ENCODE results near the gene ECHDC3. TPM values are rescaled to one million over a fixed set of nuclear protein-coding genes. Genes with fewer than 3 reads are reported as not detected.

Gene ECHDC3
- total and polyA plus RNA-seq, 10 of the 15 experiments (the other 5 are each of a cell fraction or from before 2014, with no cell fraction given): 0.16 to 10.0 (median 6.0) TPM

- no peak for TF ChIP-seq E2F8 (IDR thresholded peaks at IDR 0.05; ENCODE audit: low read depth, partially characterized antibody)
- TF ChIP-seq, protein P1, sequence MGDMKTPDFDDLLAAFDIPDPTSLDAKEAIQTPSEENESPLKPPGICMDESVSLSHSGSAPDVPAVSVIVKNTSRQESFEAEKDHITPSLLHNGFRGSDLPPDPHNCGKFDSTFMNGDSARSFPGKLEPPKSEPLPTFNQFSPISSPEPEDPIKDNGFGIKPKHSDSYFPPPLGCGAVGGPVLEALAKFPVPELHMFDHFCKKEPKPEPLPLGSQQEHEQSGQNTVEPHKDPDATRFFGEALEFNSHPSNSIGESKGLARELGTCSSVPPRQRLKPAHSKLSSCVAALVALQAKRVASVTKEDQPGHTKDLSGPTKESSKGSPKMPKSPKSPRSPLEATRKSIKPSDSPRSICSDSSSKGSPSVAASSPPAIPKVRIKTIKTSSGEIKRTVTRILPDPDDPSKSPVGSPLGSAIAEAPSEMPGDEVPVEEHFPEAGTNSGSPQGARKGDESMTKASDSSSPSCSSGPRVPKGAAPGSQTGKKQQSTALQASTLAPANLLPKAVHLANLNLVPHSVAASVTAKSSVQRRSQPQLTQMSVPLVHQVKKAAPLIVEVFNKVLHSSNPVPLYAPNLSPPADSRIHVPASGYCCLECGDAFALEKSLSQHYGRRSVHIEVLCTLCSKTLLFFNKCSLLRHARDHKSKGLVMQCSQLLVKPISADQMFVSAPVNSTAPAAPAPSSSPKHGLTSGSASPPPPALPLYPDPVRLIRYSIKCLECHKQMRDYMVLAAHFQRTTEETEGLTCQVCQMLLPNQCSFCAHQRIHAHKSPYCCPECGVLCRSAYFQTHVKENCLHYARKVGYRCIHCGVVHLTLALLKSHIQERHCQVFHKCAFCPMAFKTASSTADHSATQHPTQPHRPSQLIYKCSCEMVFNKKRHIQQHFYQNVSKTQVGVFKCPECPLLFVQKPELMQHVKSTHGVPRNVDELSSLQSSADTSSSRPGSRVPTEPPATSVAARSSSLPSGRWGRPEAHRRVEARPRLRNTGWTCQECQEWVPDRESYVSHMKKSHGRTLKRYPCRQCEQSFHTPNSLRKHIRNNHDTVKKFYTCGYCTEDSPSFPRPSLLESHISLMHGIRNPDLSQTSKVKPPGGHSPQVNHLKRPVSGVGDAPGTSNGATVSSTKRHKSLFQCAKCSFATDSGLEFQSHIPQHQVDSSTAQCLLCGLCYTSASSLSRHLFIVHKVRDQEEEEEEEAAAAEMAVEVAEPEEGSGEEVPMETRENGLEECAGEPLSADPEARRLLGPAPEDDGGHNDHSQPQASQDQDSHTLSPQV (IDR thresholded peaks at IDR 0.05): no peak
- TF ChIP-seq, protein P2, sequence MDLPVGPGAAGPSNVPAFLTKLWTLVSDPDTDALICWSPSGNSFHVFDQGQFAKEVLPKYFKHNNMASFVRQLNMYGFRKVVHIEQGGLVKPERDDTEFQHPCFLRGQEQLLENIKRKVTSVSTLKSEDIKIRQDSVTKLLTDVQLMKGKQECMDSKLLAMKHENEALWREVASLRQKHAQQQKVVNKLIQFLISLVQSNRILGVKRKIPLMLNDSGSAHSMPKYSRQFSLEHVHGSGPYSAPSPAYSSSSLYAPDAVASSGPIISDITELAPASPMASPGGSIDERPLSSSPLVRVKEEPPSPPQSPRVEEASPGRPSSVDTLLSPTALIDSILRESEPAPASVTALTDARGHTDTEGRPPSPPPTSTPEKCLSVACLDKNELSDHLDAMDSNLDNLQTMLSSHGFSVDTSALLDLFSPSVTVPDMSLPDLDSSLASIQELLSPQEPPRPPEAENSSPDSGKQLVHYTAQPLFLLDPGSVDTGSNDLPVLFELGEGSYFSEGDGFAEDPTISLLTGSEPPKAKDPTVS (IDR thresholded peaks at IDR 0.05; ENCODE audit: low read depth, low read length): no peak
- TF ChIP-seq KAT2A (conservative IDR thresholded peaks at IDR 0.05; ENCODE audit: control insufficient read depth, low read depth, low read length): no peak
Observed at GRCh38 chr10:11754173-11754572, 12.0 kb downstream of the ECHDC3 start (continued).
